Measurements from ENCODE around the gene PCDHA2.

DNA sequence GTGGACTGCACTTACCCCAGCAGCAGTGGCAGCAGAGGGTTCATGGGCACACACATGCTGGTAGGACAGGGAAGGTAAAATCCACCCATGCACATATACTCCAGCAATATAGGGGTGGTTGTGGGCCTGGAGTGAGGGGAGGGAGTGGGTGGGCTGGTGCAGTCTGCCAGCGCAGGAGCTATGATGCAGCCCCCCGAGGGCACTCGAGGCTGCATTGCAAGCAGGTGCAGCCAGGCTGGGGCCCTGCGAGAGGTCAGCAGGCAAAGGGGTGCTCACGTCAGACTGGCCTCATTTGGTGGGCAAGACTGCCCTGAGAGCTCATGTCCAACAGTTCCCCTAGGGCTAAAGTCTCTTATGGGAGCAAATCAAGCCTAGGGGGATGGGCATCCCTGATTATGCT, 41.1 kb upstream of the PCDHA2 start:
- TF ChIP-seq, protein P1, sequence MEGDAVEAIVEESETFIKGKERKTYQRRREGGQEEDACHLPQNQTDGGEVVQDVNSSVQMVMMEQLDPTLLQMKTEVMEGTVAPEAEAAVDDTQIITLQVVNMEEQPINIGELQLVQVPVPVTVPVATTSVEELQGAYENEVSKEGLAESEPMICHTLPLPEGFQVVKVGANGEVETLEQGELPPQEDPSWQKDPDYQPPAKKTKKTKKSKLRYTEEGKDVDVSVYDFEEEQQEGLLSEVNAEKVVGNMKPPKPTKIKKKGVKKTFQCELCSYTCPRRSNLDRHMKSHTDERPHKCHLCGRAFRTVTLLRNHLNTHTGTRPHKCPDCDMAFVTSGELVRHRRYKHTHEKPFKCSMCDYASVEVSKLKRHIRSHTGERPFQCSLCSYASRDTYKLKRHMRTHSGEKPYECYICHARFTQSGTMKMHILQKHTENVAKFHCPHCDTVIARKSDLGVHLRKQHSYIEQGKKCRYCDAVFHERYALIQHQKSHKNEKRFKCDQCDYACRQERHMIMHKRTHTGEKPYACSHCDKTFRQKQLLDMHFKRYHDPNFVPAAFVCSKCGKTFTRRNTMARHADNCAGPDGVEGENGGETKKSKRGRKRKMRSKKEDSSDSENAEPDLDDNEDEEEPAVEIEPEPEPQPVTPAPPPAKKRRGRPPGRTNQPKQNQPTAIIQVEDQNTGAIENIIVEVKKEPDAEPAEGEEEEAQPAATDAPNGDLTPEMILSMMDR (IDR thresholded peaks at IDR 0.05 in 2 of 3, conservative IDR thresholded peaks at IDR 0.05 in 1 of 3; ENCODE audit: insufficient read depth in 2 of 3, low read depth in 1 of 3, low read length in 3 of 3), result no peak
- no peak for TF ChIP-seq NFRKB (IDR thresholded peaks at IDR 0.05; ENCODE audit: low read depth)
- no peak for TF ChIP-seq EZH2 (IDR thresholded peaks at IDR 0.05; ENCODE audit: borderline replicate concordance, low read depth, low read length)
- TF ChIP-seq NFXL1 (CRISPR knock-in tag; IDR thresholded peaks at IDR 0.05), result no peak
- no peak for TF ChIP-seq ZNF707 (CRISPR knock-in tag; conservative IDR thresholded peaks at IDR 0.05)
- no peak for TF ChIP-seq MED1 (CRISPR knock-in tag; IDR thresholded peaks at IDR 0.05; ENCODE audit: borderline replicate concordance)
- TF ChIP-seq ELK1 (CRISPR knock-in tag; IDR thresholded peaks at IDR 0.05), result no peak

Data from K562 (cell line).